ENCODE measurements around the gene ZBTB7C. TPM values are rescaled to one million over a fixed set of nuclear protein-coding genes. Genes with fewer than 3 reads are reported as not detected.

The ZBTB7C gene
- total RNA-seq, 1 donor from 2014 or later = 0.56 TPM

- intact Hi-C loops (cut with micrococcal nuclease) = loop anchor here (5.0 kb wide), 1 partner anchor 271 kb away; no protein-coding TSS in a partner anchor
- peak; percentile 63 for DNase-seq
These were observed 964 bp downstream of the ZBTB7C start for GRCh38 chr18:48408111-48408726.

GRCh38 chr18:48407358-48407757 is 1.8 kb downstream of the ZBTB7C start:
- Mint-ChIP-seq H3K4me3 (no peak overlapping the region), H3K27me3 (peaks cover 71% of the 10 kb centered on the region), H3K36me3 (ENCODE audit: low read depth) (no peaks in the 10 kb centered on the region), H3K27ac (no peak overlapping the region), H3K4me1 (peaks cover 9% of the 10 kb centered on the region), H3K9me3 (no peaks in the 10 kb centered on the region)
- DNase-seq = no peak
- intact Hi-C loops (cut with micrococcal nuclease) = loop anchor here (5.0 kb wide), 1 partner anchor 270 kb away; no protein-coding TSS in a partner anchor

More at GRCh38 chr18:48408111-48408726, 964 bp downstream of the ZBTB7C start:
- Mint-ChIP-seq H3K4me3 (peak overlapping the region; percentile 75), H3K27ac (peak overlapping the region; percentile 17), H3K27me3 (peaks cover 70% of the 10 kb centered on the region), H3K9me3 (no peaks in the 10 kb centered on the region), H3K4me1 (peaks cover 9% of the 10 kb centered on the region), H3K36me3 (ENCODE audit: low read depth) (no peaks in the 10 kb centered on the region)

- Mint-ChIP-seq H3K36me3 (ENCODE audit: low read depth) (no peaks in the 10 kb centered on the region), H3K4me3 (no peak overlapping the region), H3K27ac (no peak overlapping the region), H3K9me3 (no peaks in the 10 kb centered on the region), H3K4me1 (peaks cover 9% of the 10 kb centered on the region), H3K27me3 (peaks cover 69% of the 10 kb centered on the region)
- no peak for DNase-seq
- intact Hi-C loops (cut with micrococcal nuclease) = loop anchor here (5.0 kb wide), 1 partner anchor 269 kb away; no protein-coding TSS in a partner anchor
These were observed 3.2 kb downstream of the ZBTB7C start for GRCh38 chr18:48405978-48406377.

- H3K27ac Mint-ChIP-seq = no peak overlapping the region
- no peak overlapping the region for H3K4me3 Mint-ChIP-seq
- H3K36me3 Mint-ChIP-seq (ENCODE audit: low read depth) = no peaks in the 10 kb centered on the region
- H3K27me3 Mint-ChIP-seq = peaks cover 62% of the 10 kb centered on the region
- peaks cover 8% of the 10 kb centered on the region for H3K4me1 Mint-ChIP-seq
- H3K9me3 Mint-ChIP-seq = no peaks in the 10 kb centered on the region
- no peak for DNase-seq
- intact Hi-C loops (cut with micrococcal nuclease) = loop anchor here (5.0 kb wide), 1 partner anchor 268 kb away; no protein-coding TSS in a partner anchor
These were observed 4.3 kb downstream of the ZBTB7C start for GRCh38 chr18:48404716-48405507.

- H3K9me3 Mint-ChIP-seq = no peaks in the 10 kb centered on the region
- H3K27ac Mint-ChIP-seq = no peak overlapping the region
- no peak overlapping the region for H3K4me3 Mint-ChIP-seq
- intact Hi-C loops (cut with micrococcal nuclease) = no loop called here
- H3K27me3 Mint-ChIP-seq = peaks cover 64% of the 10 kb centered on the region
- DNase-seq = no peak
- H3K4me1 Mint-ChIP-seq = peaks cover 15% of the 10 kb centered on the region
- no peaks in the 10 kb centered on the region for H3K36me3 Mint-ChIP-seq (ENCODE audit: low read depth)
These were observed 6.2 kb downstream of the ZBTB7C start for GRCh38 chr18:48402953-48403352.

- peaks cover 68% of the 10 kb centered on the region for H3K27me3 Mint-ChIP-seq
- H3K36me3 Mint-ChIP-seq (ENCODE audit: low read depth) = no peaks in the 10 kb centered on the region
- no peaks in the 10 kb centered on the region for H3K9me3 Mint-ChIP-seq
- peaks cover 13% of the 10 kb centered on the region for H3K4me1 Mint-ChIP-seq
- H3K4me3 Mint-ChIP-seq = no peak overlapping the region
- intact Hi-C loops (cut with micrococcal nuclease) = no loop called here
- H3K27ac Mint-ChIP-seq = no peak overlapping the region
- no peak for DNase-seq
These were observed 9.7 kb downstream of the ZBTB7C start for GRCh38 chr18:48399303-48400075.

- no peaks in the 10 kb centered on the region for H3K36me3 Mint-ChIP-seq (ENCODE audit: low read depth)
- H3K27me3 Mint-ChIP-seq = peaks cover 70% of the 10 kb centered on the region
- no peak overlapping the region for H3K27ac Mint-ChIP-seq
- DNase-seq = no peak
- H3K4me3 Mint-ChIP-seq = no peak overlapping the region
- H3K4me1 Mint-ChIP-seq = peaks cover 12% of the 10 kb centered on the region
- intact Hi-C loops (cut with micrococcal nuclease) = no loop called here
- H3K9me3 Mint-ChIP-seq = no peaks in the 10 kb centered on the region
These were observed 11.1 kb downstream of the ZBTB7C start for GRCh38 chr18:48398074-48398473.

GRCh38 chr18:48397021-48397420 is 12.2 kb downstream of the ZBTB7C start:
- intact Hi-C loops (cut with micrococcal nuclease) = no loop called here
- DNase-seq = no peak
- Mint-ChIP-seq H3K27ac (no peak overlapping the region), H3K27me3 (peaks cover 67% of the 10 kb centered on the region), H3K36me3 (ENCODE audit: low read depth) (no peaks in the 10 kb centered on the region), H3K4me1 (peaks cover 12% of the 10 kb centered on the region), H3K9me3 (no peaks in the 10 kb centered on the region), H3K4me3 (no peak overlapping the region)

- H3K4me1 Mint-ChIP-seq = peaks cover 12% of the 10 kb centered on the region
- no peaks in the 10 kb centered on the region for H3K9me3 Mint-ChIP-seq
- H3K27me3 Mint-ChIP-seq = peaks cover 64% of the 10 kb centered on the region
- no peak for DNase-seq
- H3K4me3 Mint-ChIP-seq = no peak overlapping the region
- intact Hi-C loops (cut with micrococcal nuclease) = no loop called here
- no peak overlapping the region for H3K27ac Mint-ChIP-seq
- no peaks in the 10 kb centered on the region for H3K36me3 Mint-ChIP-seq (ENCODE audit: low read depth)
These were observed 12.6 kb downstream of the ZBTB7C start for GRCh38 chr18:48396561-48396960.

- H3K4me3 Mint-ChIP-seq = no peak overlapping the region
- DNase-seq = no peak
- H3K9me3 Mint-ChIP-seq = no peaks in the 10 kb centered on the region
- intact Hi-C loops (cut with micrococcal nuclease) = no loop called here
- H3K4me1 Mint-ChIP-seq = peaks cover 12% of the 10 kb centered on the region
- H3K36me3 Mint-ChIP-seq (ENCODE audit: low read depth) = no peaks in the 10 kb centered on the region
- no peak overlapping the region for H3K27ac Mint-ChIP-seq
- peaks cover 65% of the 10 kb centered on the region for H3K27me3 Mint-ChIP-seq
These were observed 13.5 kb downstream of the ZBTB7C start for GRCh38 chr18:48395646-48396045.

- intact Hi-C loops (cut with micrococcal nuclease) = no loop called here
- peaks cover 4% of the 10 kb centered on the region for H3K4me1 Mint-ChIP-seq
- no peak for DNase-seq
- no peaks in the 10 kb centered on the region for H3K9me3 Mint-ChIP-seq
- H3K27me3 Mint-ChIP-seq = peaks cover 68% of the 10 kb centered on the region
- no peak overlapping the region for H3K4me3 Mint-ChIP-seq
- no peak overlapping the region for H3K27ac Mint-ChIP-seq
- H3K36me3 Mint-ChIP-seq (ENCODE audit: low read depth) = no peaks in the 10 kb centered on the region
These were observed 15.0 kb downstream of the ZBTB7C start for GRCh38 chr18:48394176-48394575.

GRCh38 chr18:48393776-48394175 is 15.4 kb downstream of the ZBTB7C start:
- no peaks in the 10 kb centered on the region for H3K36me3 Mint-ChIP-seq (ENCODE audit: low read depth)
- H3K4me3 Mint-ChIP-seq = no peak overlapping the region
- DNase-seq = no peak
- H3K27ac Mint-ChIP-seq = no peak overlapping the region
- H3K27me3 Mint-ChIP-seq = peaks cover 66% of the 10 kb centered on the region
- peaks cover under 1% of the 10 kb centered on the region for H3K4me1 Mint-ChIP-seq
- intact Hi-C loops (cut with micrococcal nuclease) = no loop called here
- H3K9me3 Mint-ChIP-seq = no peaks in the 10 kb centered on the region

- Mint-ChIP-seq H3K4me1 (no peaks in the 10 kb centered on the region), H3K9me3 (no peaks in the 10 kb centered on the region), H3K4me3 (no peak overlapping the region), H3K36me3 (ENCODE audit: low read depth) (no peaks in the 10 kb centered on the region), H3K27ac (no peak overlapping the region), H3K27me3 (peaks cover 66% of the 10 kb centered on the region)
- intact Hi-C loops (cut with micrococcal nuclease) = no loop called here
- no peak for DNase-seq
These were observed 16.0 kb downstream of the ZBTB7C start for GRCh38 chr18:48393170-48393569.

GRCh38 chr18:48392268-48392667 is 16.9 kb downstream of the ZBTB7C start:
- Mint-ChIP-seq H3K4me1 (no peaks in the 10 kb centered on the region), H3K36me3 (ENCODE audit: low read depth) (no peaks in the 10 kb centered on the region), H3K27me3 (peaks cover 61% of the 10 kb centered on the region)

More at GRCh38 chr18:48392268-48392667, 16.9 kb downstream of the ZBTB7C start:
- no peak overlapping the region for H3K4me3 Mint-ChIP-seq
- intact Hi-C loops (cut with micrococcal nuclease) = no loop called here
- no peaks in the 10 kb centered on the region for H3K9me3 Mint-ChIP-seq
- no peak overlapping the region for H3K27ac Mint-ChIP-seq
- no peak for DNase-seq

All from activated CD4-positive, alpha-beta T cell treated with anti-CD3 and anti-CD28 coated beads, Interleukin-2, amount 10 ng/mL, durations not matched to agents 24 days and 14 days (primary cell).